Liver (tissue), 9 donors: ENCODE data around the gene HHLA2. TPM values are rescaled to one million over a fixed set of nuclear protein-coding genes. Genes with fewer than 3 reads are reported as not detected.

Experiments used
- DNase-seq: peaks from one replicate; pipeline ENCODE4 v3.0.0-alpha.2; 2017; ENCODE audit warnings: low spot score
- H3K27ac ChIP-seq, 2 donors: one replicate each; pipeline ENCODE4 v1.7.0; 2013; ENCODE audit warnings: inconsistent platforms in 2 of 2, low read length in 2 of 2, control low read depth in 1 of 2, low read depth in 1 of 2, mild to moderate bottlenecking in 1 of 2
- H3K27me3 ChIP-seq, 4 donors: one replicate each; pipeline versions ENCODE4 v1.6.1 to v1.7.0; 2013; ENCODE audit warnings: low read length in 3 of 4, inconsistent platforms in 1 of 4, mild to moderate bottlenecking in 1 of 4, moderate library complexity in 1 of 4; ENCODE audit not compliant: control insufficient read depth in 4 of 4, insufficient read depth in 4 of 4
- H3K36me3 ChIP-seq, 4 donors: one replicate each; pipeline versions ENCODE4 v1.6.1 to v1.7.0; 2013; ENCODE audit warnings: low read length in 3 of 4, mild to moderate bottlenecking in 3 of 4, low read depth in 1 of 4, moderate library complexity in 1 of 4; ENCODE audit not compliant: control insufficient read depth in 4 of 4, insufficient read depth in 3 of 4
- H3K4me1 ChIP-seq, 4 donors: one replicate each; pipeline versions ENCODE4 v1.6.1 to v1.7.0; 2013; ENCODE audit warnings: low read length in 3 of 4, mild to moderate bottlenecking in 3 of 4, moderate library complexity in 1 of 4; ENCODE audit not compliant: control insufficient read depth in 4 of 4, insufficient read depth in 4 of 4
- H3K4me3 ChIP-seq, 3 donors: one replicate each; pipeline versions ENCODE4 v1.6.1 to v1.7.0; 2013; ENCODE audit warnings: low read length in 3 of 3, control low read depth in 1 of 3, low read depth in 1 of 3, mild to moderate bottlenecking in 1 of 3
- H3K9ac ChIP-seq, 2 donors: one replicate each; pipeline ENCODE4 v1.7.0; 2013; ENCODE audit warnings: low read length in 2 of 2, mild to moderate bottlenecking in 2 of 2, moderate library complexity in 2 of 2, control low read depth in 1 of 2, low read depth in 1 of 2
- H3K9me3 ChIP-seq, 4 donors: one replicate each; pipeline versions ENCODE4 v1.6.1 to v1.7.0; 2013; ENCODE audit warnings: low read length in 3 of 4; ENCODE audit not compliant: control insufficient read depth in 4 of 4
- ATF3 ChIP-seq: IDR thresholded peaks from 2 replicates; pipeline ENCODE4 v1.6.1; 2016; ENCODE audit warnings: antibody characterized with exemption
- CTCF ChIP-seq: fragments of 150-350 bp; IDR thresholded peaks from 2 replicates; pipeline ENCODE4 v1.5.1; 2017; ENCODE audit warnings: improper control_type of control experiment, low read depth, low read length; ENCODE audit not compliant: missing input control
- EGR1 ChIP-seq, 2 donors: IDR thresholded peaks; 2 replicates each; pipeline ENCODE4 v1.6.1; 2016 to 2018; ENCODE audit warnings: antibody characterized with exemption in 2 of 2, low read depth in 2 of 2
- FOXA1 ChIP-seq: IDR thresholded peaks from 2 replicates; pipeline ENCODE4 v1.6.1; 2016; ENCODE audit warnings: antibody characterized with exemption
- FOXA2 ChIP-seq: IDR thresholded peaks from 2 replicates; pipeline ENCODE4 v1.6.1; 2016; ENCODE audit warnings: antibody characterized with exemption
- GABPA ChIP-seq, 2 donors: IDR thresholded peaks in 1 of 2; conservative IDR thresholded peaks in 1 of 2; 2 replicates each; pipeline ENCODE4 v1.6.1; 2016; ENCODE audit warnings: antibody characterized with exemption in 2 of 2, mild to moderate bottlenecking in 1 of 2, moderate library complexity in 1 of 2
- HNF4A ChIP-seq, 2 donors: conservative IDR thresholded peaks; 2 replicates each; pipeline ENCODE4 v1.6.1; 2016; ENCODE audit warnings: antibody characterized with exemption in 2 of 2, mild to moderate bottlenecking in 2 of 2
- HNF4G ChIP-seq: IDR thresholded peaks from 2 replicates; pipeline ENCODE4 v1.6.1; 2016; ENCODE audit warnings: antibody characterized with exemption
- JUND ChIP-seq, 2 donors: IDR thresholded peaks; 2 replicates each; pipeline ENCODE4 v1.6.1; 2016; ENCODE audit warnings: antibody characterized with exemption in 2 of 2
- NR2F2 ChIP-seq: IDR thresholded peaks from 2 replicates; pipeline ENCODE4 v1.6.1; 2016; ENCODE audit warnings: antibody characterized with exemption
- RAD21 ChIP-seq, 2 donors: IDR thresholded peaks; 2 replicates each; pipeline ENCODE4 v1.6.1; 2016; ENCODE audit warnings: antibody characterized with exemption in 2 of 2, mild to moderate bottlenecking in 2 of 2
- REST ChIP-seq: IDR thresholded peaks from 2 replicates; pipeline ENCODE4 v1.6.1; 2016; ENCODE audit warnings: antibody characterized with exemption, mild to moderate bottlenecking
- RXRA ChIP-seq, 2 donors: IDR thresholded peaks; 2 replicates each; pipeline ENCODE4 v1.6.1; 2017 to 2018; ENCODE audit warnings: antibody characterized with exemption in 2 of 2, mild to moderate bottlenecking in 1 of 2
- TAF1 ChIP-seq: conservative IDR thresholded peaks from 2 replicates; pipeline ENCODE4 v1.6.1; 2016; ENCODE audit warnings: antibody characterized with exemption, mild to moderate bottlenecking
- YY1 ChIP-seq: IDR thresholded peaks from 2 replicates; pipeline ENCODE4 v1.6.1; 2016; ENCODE audit warnings: antibody characterized with exemption, mild to moderate bottlenecking
- ZBTB33 ChIP-seq: IDR thresholded peaks from 2 replicates; pipeline ENCODE4 v1.6.1; 2016; ENCODE audit warnings: antibody characterized with exemption
- WGBS: extraction: QIAGEN DNeasy Blood & Tissue Kit; methylation state at CpG from one replicate; pipeline ENCODE4 v1.1.7; 2013; 5-methylcytosine and 5-hydroxymethylcytosine counted together
- polyA plus RNA-seq, 2 donors: library from polyadenylated mRNA; stranded (reverse) in 1 of 2; unstranded in 1 of 2; fragments of 200-250 nt in 1 of 2; fragments of >200 nt in 1 of 2; fragmentation: Nextera tagmentation in 1 of 2; extraction: Ambion mirVana in 1 of 2; gene quantifications; one replicate each; pipeline versions ENCODE4 v1.2.1 to v1.2.3, GENCODE V29; 2013 to 2015
- total RNA-seq, 2 donors: library from RNA; depleted of rRNA; stranded (reverse); fragments of >200 nt; gene quantifications; one replicate each; pipeline ENCODE4 v1.2.3, GENCODE V29; 2014
- donor health status: healthy.
- donor health status: healthy.
- donor health status: healthy.
- donor health status: healthy.
- donor health status: healthy.

Gene HHLA2
- total and polyA plus RNA-seq, 4 donors, result 0.07 to 0.14 TPM; not detected in 2

GRCh38 chr3:108312656-108313055 lies 16.3 kb downstream of the HHLA2 start:
- H3K4me3 ChIP-seq, result no peak overlapping the region
- peaks cover 0 to 5% (median 0%) of the 10 kb centered on the region in 4 donors for H3K9me3 ChIP-seq
- H3K36me3 ChIP-seq, result no peaks in the 10 kb centered on the region
- H3K4me1 ChIP-seq, result no peaks in the 10 kb centered on the region
- H3K9ac ChIP-seq, result no peak overlapping the region
- no peak for DNase-seq
- no peak overlapping the region for H3K27ac ChIP-seq
- TF ChIP-seq FOXA1 (no peak), FOXA2 (no peak), ZBTB33 (no peak), REST (no peak), JUND (IDR thresholded peaks at IDR 0.05) (no peak), CTCF (no peak), RXRA (IDR thresholded peaks at IDR 0.05) (no peak), GABPA (IDR thresholded peaks at IDR 0.05 in 1 of 2, conservative IDR thresholded peaks at IDR 0.05 in 1 of 2) (no peak), HNF4A (conservative IDR thresholded peaks at IDR 0.05) (no peak), ATF3 (no peak), RAD21 (IDR thresholded peaks at IDR 0.05) (no peak), TAF1 (no peak)
- H3K27me3 ChIP-seq, result no peaks in the 10 kb centered on the region
- 83% methylated on average over 1 of the region's 1 CpG for WGBS

- no peak for DNase-seq
- H3K36me3 ChIP-seq, result no peaks in the 10 kb centered on the region
- 58% methylated on average over 2 of the region's 2 CpGs for WGBS
- no peak overlapping the region for H3K4me3 ChIP-seq
- H3K27ac ChIP-seq, result no peak overlapping the region
- H3K9me3 ChIP-seq, result no peaks in the 10 kb centered on the region
- H3K27me3 ChIP-seq, result no peaks in the 10 kb centered on the region
- H3K4me1 ChIP-seq, result no peaks in the 10 kb centered on the region
- H3K9ac ChIP-seq, result no peak overlapping the region
- TF ChIP-seq CTCF, result no peak
- no peak for TF ChIP-seq HNF4G
- TF ChIP-seq JUND (IDR thresholded peaks at IDR 0.05), result no peak
- TF ChIP-seq NR2F2, result no peak
- TF ChIP-seq FOXA1, result no peak
- TF ChIP-seq FOXA2, result no peak
- TF ChIP-seq EGR1 (IDR thresholded peaks at IDR 0.05; ENCODE audit: low read depth in 2 of 2), result no peak
- no peak for TF ChIP-seq RAD21 (IDR thresholded peaks at IDR 0.05)
- TF ChIP-seq ATF3, result no peak
- TF ChIP-seq ZBTB33, result no peak
- no peak for TF ChIP-seq RXRA (IDR thresholded peaks at IDR 0.05)
- no peak for TF ChIP-seq HNF4A (conservative IDR thresholded peaks at IDR 0.05)
- no peak for TF ChIP-seq YY1
Observed at GRCh38 chr3:108315767-108316301, 19.5 kb downstream of the HHLA2 start.
